GOT3 (cell line): Measurements from ENCODE around the gene MMP8.

ENCODE experiments used
- DNase-seq: peaks from one replicate; lab custom pipeline; 2025; ENCODE audit warnings: mixed read lengths; lab: John Stamatoyannopoulos, UW

The MMP8 gene

DNA sequence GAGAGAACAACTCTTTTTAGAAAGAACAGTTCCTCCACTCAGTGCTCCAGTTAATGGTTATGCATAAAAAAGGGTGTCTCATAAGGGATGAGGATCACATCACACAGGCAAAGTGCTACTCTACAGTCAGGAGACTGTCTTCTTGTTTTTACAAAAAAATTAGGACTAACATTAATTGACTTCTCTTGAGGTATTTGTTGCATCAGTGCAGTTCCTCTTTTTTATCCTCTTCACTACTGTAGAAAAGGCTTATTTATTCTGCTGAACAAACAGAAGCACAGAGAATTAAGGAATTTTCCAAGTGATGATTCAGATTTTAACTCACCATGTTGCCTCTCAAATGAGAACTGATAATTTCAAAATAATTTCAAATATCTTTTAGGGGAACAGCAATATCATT is 1.9 kb downstream of the MMP8 start:
- no peak for DNase-seq

- no peak for DNase-seq
These were observed 5.0 kb downstream of the MMP8 start for GRCh38 chr11:102719620-102720277.

DNA sequence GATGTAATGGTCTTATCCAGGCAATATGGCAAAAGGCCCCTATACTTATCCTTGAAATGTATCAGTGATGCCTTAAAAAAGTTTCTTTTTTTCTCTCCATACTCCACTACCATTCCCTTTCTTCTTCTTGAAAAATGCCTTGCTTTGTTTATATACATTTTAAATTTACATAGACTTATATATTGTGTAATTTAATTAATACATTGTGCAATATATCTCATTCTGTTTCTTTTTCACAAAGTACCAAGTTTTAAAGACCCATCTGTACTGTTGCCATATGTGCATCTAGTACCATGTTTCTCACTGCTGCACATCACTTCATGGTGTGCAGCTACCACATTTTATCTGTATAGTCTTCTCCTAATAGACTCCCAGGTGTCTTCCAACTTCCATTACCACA is 7.5 kb downstream of the MMP8 start:
- no peak for DNase-seq

DNA sequence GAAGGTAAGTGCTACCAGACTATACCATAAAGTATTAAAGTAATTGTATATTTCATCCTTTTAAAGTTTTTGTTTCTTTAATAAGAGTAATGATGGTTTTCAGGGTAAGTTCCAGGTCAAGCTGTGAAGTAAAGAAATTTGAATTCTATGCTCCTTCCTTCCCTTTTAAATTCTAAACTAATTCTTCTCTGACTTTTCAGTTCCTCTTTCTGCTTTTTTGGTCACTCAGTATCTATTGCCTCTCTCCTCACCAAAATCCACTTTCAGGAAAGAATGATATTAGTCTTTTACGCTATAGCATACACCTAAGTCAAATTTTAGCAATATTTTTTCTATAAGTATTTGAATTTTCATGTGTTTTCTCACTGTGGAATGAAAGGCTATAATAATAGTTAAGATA is 8.2 kb downstream of the MMP8 start:
- no peak for DNase-seq

DNA sequence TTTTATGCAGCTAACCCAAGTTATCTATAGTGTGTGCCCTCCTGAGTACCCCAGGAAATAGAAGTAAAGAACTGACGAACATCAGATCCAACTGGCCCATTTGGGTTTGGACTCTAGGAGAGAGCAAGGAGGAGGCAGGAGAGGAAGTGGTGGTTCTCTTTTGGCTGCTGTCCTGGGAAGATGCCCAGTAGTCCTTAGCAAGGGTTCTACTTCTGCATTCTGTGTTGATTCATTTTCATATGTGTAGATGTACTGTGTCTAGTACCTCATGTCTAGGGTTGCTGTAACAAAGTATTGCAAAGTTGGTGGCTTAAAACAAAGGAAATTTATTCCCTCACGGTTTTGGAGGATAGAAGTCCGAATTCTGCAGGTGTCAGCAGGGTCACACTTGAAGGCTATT is 12.6 kb downstream of the MMP8 start:
- DNase-seq = no peak

DNA sequence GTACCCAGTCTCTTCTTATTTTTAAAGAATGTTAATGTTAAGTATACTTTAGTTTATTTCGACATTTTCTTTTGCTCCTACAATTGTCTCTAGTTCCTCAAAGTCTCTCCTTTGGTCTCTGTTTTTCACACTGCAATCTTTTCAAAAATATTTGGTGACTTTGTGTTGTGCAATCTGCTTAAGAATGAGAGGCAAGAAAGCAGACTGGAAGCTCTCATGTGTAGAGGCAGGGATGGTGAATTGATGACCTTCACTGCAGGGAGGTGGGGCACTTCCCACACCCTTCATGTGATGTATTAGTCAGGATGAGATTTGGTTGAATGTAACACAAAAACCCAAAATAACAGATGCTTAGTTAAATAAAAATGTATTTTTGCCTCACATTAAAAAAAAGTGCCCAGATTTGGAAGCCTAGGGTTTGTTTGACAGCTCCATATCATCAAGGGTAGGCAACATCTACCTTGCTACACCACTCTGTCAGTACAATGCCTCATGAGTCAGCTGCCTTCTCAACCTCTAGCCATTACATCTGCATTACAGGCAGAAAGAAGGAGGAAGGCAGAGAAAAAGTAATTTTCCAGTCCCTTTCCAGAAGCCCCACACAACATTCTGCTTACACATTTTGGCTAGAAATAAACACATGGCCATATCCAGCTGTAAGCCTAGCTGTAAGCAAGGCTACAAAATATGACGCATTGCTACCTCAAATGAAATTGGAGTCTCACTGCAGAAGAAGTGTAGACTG is 15.4 kb downstream of the MMP8 start:
- no peak for DNase-seq

DNA sequence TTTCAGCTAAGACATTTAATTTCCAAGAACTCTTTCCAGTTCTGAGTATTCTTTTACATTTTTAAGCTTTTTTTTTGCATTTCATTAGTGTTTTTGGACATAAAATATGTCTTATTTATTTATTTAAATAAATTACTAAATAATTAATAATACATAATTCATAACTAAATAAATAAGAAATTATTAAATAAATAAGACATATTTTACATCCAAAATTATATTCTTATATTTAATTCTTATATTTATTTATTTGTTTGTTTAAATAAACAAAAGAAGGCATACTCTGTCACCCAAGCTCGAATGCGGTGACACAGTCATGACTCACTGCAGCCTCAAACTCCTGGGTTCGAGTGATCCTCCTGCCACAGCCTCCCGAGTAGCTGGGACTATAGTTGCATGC is 16.1 kb downstream of the MMP8 start:
- DNase-seq = no peak

DNA sequence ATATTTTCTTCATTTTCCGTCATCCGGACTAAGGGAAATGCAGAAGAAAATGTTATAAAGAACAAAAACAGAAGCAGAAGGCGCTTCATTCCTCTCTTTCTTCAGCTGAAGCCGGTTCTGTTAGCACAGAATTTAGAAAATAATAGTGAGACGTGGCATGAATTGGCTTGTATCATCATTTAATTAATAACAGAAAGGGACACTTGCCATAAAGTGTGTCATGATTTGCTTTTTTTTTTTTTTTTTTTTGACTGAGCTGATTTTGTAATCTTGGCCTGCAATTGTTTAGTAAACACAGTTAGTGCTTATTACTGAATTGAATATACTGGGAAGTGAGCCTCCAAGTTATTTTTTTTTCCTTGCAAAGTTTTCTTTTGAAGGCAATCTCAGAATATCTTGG is 19.1 kb downstream of the MMP8 start, which contains the start of gene MMP27:
Gene MMP27, minus strand, starts transcription at position 144 of the 400 bp plus-strand sequence. Its CDS starts 55 bp downstream, at position 89.
- no peak for DNase-seq

DNA sequence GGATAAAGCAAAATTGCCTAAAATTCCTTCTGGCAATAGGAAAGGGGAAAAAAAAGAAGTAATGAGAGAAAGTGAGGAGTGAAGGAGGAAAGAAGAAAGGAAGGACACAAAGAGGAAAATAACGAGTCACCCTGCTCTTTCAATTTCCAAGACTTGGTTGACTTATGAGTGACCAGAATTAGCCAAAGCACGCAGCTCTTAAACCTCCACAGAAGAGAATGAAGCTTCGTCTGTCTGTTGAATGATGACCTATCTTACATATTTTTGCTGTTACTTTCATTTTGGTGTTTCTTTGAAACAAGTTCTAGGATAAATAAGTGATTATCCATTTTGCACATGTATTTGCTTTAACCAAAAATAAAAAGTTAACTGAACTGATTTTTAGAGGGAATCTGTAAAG is 19.9 kb downstream of the MMP8 start:
- no peak for DNase-seq

DNA sequence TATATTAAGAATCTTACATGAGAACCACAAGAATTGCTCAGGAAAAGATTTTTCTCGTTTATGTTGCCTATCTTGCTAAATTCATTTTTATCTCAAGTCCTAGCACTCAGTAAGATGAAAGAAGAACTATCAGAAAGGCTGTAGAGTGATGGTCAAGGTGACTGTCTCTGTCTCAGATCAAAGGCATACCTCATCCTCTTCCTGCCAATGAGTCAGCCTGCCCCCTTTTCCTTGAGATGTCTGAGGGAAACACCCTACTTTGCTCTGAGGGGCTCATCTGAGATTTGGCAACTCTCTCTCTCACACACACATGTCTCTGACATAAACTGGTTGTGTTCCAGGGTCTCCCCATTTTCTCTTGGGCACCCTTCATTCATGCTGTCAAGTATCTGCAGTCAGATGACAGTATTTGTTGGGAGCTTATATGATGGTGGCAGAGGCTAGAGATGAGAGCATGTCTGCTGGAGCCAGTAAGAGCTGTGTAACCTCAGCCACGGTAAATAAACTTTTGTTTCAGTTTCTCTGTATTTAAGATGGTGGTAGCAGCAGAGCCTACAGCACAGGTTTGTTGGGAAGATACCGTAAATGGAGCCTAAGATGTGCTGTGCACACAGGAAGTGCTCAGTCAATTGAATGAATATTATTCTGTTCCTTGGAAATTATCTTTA is 20.8 kb downstream of the MMP8 start:
- no peak for DNase-seq

DNA sequence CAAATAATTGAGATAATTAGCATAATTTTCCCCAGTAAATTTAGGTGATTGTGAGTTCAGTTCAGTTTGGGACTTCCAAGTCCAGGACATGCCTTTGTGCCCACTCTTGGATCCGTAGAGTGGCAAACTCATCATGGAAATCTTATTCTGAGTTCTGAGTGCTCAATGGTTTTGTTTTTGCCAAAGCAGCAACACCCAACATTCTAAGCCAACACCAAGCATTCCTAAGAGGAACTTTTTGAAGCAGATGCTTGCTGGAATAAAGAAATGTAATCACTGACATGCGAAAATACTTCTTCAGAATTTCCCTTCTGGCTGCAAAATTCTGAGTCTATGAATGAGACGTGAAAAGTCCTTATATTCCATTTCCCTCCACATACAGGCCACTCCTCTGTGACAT is 29.6 kb downstream of the MMP8 start:
- no peak for DNase-seq

DNA sequence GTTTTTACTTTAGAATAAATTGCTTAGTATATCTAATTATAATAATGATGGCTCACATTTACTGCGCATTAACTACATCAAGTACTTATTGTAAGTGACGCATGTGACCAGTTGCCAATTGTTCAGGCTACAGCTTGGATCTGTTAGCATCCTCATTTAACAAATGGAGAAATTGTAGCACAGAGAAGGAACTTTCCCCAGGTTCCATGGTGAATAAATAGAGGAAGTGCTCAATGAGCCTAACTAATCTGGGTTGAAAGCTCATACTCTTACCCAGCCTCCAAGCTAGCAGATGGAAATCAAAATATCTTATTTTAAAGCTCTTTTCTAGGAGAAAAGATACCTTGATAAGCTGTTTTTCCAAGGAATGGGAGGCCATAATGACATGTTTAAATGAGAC is 39.0 kb downstream of the MMP8 start:
- DNase-seq = no peak

DNA sequence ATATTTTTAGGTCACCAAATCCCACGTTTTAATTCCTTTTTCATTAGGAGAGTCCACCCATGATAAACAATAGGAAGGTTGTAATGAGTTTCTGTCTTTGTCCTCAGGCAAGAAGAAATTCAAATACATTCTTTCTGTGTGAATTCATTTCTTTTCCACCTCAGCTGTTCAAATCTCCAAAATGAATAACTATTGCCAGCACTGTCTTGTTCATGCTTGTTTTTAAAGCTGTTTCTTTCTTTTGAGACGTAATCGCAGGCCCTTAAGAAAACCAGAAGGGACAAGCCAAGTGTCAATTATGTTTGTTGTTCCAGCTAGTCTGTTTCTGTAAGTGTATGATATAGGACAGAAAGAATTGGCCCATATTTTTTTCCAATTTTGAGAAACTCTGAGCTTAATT is 39.4 kb downstream of the MMP8 start:
- DNase-seq = no peak

- no peak for DNase-seq
These were observed 41.5 kb downstream of the MMP8 start for GRCh38 chr11:102683277-102683676.

DNA sequence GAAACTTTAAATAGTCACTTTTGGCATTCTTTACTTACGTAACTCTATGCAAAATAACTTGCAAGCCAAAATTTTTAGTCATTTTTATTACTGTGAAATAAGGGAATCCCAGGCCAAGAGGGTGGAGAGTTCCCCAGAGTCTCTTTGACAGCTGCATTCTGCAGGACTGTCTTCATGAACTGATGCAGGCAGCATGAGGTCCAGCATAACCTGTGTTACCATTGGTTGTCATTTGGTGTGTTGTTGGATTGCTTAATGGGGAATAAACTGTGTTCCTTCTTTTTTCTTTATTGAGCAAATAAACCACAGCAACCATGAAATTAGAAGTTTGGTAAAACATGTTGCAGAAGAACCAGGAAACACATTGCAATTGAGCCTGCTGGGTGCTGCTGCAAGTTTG is 43.8 kb downstream of the MMP8 start:
- DNase-seq = no peak

DNA sequence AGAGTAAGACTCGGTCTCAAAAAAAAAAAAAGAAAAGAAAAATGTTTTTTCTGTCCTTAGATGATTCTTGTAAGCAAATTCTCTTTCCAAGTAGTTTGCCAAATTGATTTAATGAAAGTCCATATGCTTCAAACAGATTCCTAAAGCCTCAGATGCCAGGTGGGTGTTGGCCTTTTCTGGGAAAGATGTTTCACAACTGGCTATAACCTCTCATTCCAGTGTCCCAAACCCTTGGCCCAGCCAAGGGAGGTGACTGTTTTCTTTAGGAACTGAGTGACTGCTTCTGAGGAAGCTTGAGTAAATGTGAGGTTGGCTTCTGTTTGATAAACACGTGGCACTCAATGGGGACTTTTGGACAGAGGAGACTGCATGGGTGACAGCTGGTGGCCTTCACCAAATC is 46.7 kb downstream of the MMP8 start:
- no peak for DNase-seq

- DNase-seq = no peak
These were observed 48.7 kb downstream of the MMP8 start for GRCh38 chr11:102676084-102676483.

DNA sequence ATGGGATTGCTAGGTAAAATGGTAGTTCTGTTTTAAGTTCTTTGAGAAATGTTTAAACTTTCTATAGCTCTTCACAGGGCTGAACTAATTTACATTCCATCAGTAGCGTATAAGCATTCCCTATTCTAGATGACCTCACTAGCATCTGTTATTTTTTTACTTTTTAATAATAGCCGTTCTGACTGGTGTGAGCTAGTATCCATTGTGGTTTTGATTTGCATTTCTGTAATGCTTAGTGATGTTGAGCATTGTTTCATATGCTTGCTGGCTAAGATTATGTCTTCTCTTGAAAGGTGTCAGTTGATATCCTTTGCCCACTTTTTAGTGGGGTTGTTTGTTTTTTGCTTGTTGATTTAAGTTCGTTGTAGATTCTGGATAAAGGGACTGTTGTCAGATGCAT is 55.1 kb downstream of the MMP8 start:
- no peak for DNase-seq

DNA sequence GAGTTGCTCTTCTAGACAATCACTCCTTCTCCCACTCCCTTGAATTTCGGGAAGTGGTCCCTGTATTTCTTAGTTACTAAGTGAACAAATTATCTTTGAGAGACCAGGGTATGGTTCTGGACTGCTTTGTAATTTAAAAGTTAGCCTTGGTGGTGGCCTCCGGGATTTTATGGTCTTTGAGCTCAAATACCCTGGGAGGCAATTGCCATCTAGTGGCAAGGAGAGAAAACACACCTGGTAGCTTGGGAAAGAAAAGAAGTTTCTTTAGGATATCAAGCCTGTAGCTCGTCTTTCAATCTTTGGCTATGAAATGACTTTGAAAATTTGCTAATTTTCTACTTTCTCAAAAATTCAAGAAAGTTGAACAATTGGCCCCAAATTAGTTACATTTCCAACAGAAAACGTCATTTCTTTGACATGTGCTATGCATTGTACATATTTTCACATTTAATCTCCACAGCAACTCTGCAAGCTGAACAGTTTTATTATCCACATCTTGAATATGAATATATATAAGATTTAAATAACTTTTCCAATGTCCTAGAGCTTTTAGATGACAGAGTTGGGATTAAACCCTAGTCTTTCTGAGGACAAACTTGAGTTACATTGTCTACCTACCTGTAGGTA is 58.3 kb downstream of the MMP8 start:
- no peak for DNase-seq

DNA sequence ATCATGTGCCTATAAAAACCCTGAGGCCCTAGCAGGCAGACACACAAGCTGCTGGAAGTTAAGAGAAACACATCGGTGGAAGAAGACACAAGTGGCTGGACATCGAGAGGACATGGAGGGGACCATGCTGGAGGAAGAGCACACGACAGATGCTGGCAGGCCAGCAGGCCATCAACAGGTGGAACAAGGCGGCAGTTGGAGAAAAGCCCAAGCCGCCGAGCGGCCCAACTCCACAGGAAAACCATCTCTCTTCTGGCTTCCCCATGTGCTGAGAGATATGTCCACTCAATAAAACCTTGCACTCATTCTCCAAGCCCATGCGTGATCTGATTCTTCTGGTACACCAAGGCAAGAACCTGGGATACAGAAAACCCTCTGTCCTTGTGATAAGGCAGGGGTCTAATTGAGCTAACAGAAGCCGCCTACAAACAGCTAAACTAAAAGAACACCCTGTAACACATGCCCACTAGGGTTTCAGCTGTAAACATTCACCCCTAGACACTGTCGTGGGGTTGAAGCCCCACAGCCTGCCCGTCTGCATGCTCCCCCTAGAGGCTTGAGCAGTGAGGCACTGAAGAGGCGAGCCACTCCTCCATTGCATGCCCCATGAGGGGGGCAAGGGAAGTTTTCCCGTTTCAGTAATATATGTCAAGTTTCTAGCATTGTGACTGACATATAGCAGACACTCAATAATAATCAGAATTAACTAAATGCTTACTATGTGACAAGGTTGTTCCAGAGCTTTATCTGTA is 60.6 kb downstream of the MMP8 start:
- no peak for DNase-seq

DNA sequence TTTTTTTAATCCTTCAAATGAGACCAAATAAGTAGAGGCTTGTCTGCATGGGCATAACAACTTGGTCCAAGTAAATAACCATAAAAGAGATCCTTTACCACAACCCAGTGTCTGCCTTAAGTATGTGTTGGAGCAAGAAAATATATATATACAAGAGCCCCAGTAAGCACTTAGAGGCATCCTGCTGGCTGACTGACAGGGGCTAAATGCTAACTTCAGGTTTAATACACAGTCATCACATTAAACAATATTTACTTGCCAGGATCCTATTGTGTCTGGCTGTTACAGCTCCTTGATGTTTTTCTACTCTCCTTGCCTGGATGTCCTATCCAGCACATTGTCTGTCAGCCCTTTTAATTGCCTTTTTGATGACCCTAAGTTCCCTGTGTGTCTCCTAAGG is 62.1 kb downstream of the MMP8 start:
- DNase-seq = no peak
